ENCODE measurements around the gene COX20. TPM values are rescaled to one million over a fixed set of nuclear protein-coding genes. Genes with fewer than 3 reads are reported as not detected.

Gene COX20
- total and polyA plus RNA-seq, 2 of the 8 experiments (the other 6 are each of a cell fraction or from before 2014, with no cell fraction given) = 17.5 to 28.8 TPM

DNA sequence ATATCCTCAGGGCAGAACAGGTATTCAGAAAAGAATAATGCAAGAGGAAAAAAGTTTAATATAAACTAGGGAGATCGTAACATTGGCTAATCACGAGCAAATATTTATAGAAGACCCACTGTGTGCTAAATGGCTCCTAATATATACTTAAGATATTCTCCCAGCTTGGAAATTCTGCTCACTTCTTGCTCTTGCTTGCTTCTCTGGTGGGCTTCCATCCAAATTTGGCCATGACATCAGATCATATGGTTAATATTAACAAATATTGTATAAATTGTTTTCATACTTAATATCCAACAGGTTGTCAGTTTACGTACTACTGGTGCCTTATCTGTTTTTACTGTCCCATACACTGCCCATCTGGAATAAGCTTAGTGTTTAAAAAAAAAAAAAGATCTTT lies 1.1 kb downstream of the COX20 start:
- Histone ChIP-seq H3K4me2 (ENCODE audit: insufficient read depth in 1 of 2, low read depth in 2 of 2, low read length in 2 of 2) (peak overlapping the region; percentile 75 to 82), H2AFZ (ENCODE audit: low read length) (no peak overlapping the region), H3K27ac (ENCODE audit: low read depth, low read length) (peak overlapping the region; percentile 78; the same call in 1 of the 2 replicates), H3K79me1 (ENCODE audit: low read depth, low read length) (no peaks in the 10 kb centered on the region; the same call in 1 of the 2 replicates), H4K5ac (ENCODE audit: insufficient read length, low read depth, low read length) (no peak overlapping the region), H3K4me3 (ENCODE audit: extremely low read depth in 1 of 4, insufficient read depth in 2 of 4, low read depth in 3 of 4, low read length in 4 of 4) (peak overlapping the region; percentile 75 to 87 (median 81)), H4K91ac (replicated peaks; ENCODE audit: insufficient read length, low read length) (no peak overlapping the region), H2BK120ac (replicated peaks; ENCODE audit: low read depth, low read length) (no peak overlapping the region), H3K9ac (replicated peaks in 1 of 4; ENCODE audit: extremely low read depth in 1 of 4, low read depth in 3 of 4, low read length in 3 of 4) (peak overlapping the region in 2 of 4 experiments; percentile 79 to 97; a peak in 5 of 7 replicates), H3K23me2 (ENCODE audit: low read depth, low read length) (peaks cover 6% of the 10 kb centered on the region), H3K4me1 (replicated peaks in 1 of 4; ENCODE audit: control insufficient read depth in 3 of 4, insufficient read depth in 4 of 4, low read length in 3 of 4) (peaks cover 0 to 3% (median under 1%) of the 10 kb centered on the region in 4 experiments; a peak in 4 of 7 replicates), H4K8ac (ENCODE audit: extremely low read depth, insufficient read depth, low read length) (no peak overlapping the region), H3K36me3 (ENCODE audit: control insufficient read depth in 2 of 4, insufficient read depth in 4 of 4, low read length in 3 of 4) (peaks cover 0 to 23% (median 0%) of the 10 kb centered on the region in 4 experiments; a peak in 2 of 8 replicates), H4K20me1 (replicated peaks in 1 of 2; ENCODE audit: control insufficient read depth in 1 of 2, insufficient read depth in 2 of 2, low read length in 2 of 2) (peaks cover 4 to 6% of the 10 kb centered on the region in 2 experiments), H2BK5ac (ENCODE audit: low read depth, low read length) (no peak overlapping the region), H3K79me2 (ENCODE audit: control insufficient read depth in 1 of 2, insufficient read depth in 2 of 2, low read length in 2 of 2) (peaks cover 0 to 45% of the 10 kb centered on the region in 2 experiments; a peak in 3 of 4 replicates), H2BK12ac (ENCODE audit: low read depth, low read length) (no peak overlapping the region), H2AK5ac (ENCODE audit: low read depth, low read length) (no peak overlapping the region), H3K14ac (ENCODE audit: insufficient read length) (no peak overlapping the region), H3K9me3 (ENCODE audit: insufficient read depth in 2 of 2, low read depth in 1 of 2, low read length in 1 of 2) (no peaks in the 10 kb centered on the region), H3K18ac (ENCODE audit: extremely low read depth, low read length) (no peak overlapping the region), H3K23ac (ENCODE audit: insufficient read length) (no peak overlapping the region), H2BK20ac (ENCODE audit: low read length) (no peak overlapping the region), H2BK15ac (ENCODE audit: low read length) (no peak overlapping the region), H3K27me3 (replicated peaks in 1 of 4; ENCODE audit: control insufficient read depth in 3 of 4, extremely low read depth in 1 of 4, insufficient read depth in 3 of 4, low read length in 3 of 4) (no peaks in the 10 kb centered on the region), H3K4ac (replicated peaks; ENCODE audit: insufficient read length, low read depth, low read length) (no peak overlapping the region), H3K56ac (replicated peaks; ENCODE audit: insufficient read length, low read depth, low read length) (no peak overlapping the region)
- FAIRE-seq (no peak), DNase-seq (ENCODE audit: low read depth in 1 of 2, low spot score in 2 of 2) (no peak)
- ChIA-PET CTCF (ENCODE audit: partially characterized antibody) (interaction anchor here (0.6 to 1.2 kb wide), 5 partner anchors 11 to 377 kb away, joined by 3 read pairs; no protein-coding TSS in a partner anchor), POLR2A (ENCODE audit: partially characterized antibody) (interaction anchor here (0.6 to 18.5 kb wide), 16 partner anchors 12 to 376 kb away, joined by 3 to 677 read pairs (median 4); partner anchors contain the start of genes CATSPERE and HNRNPU)
- 24% methylated on average over 3 of the region's 3 CpGs; no CpG with 5 or more reads in 1 of the 2 experiments for WGBS, 2 experiments (ENCODE audit: extremely low coverage in 1 of 2, insufficient coverage in 1 of 2, insufficient read length in 1 of 2, insufficient replicate concordance in 2 of 2, low coverage in 1 of 2, low lambda C conversion rate in 2 of 2, missing lambda C conversion rate in 1 of 2)
- TF ChIP-seq SIRT6 (IDR thresholded peaks at IDR 0.05; ENCODE audit: low read length) (no peak), KDM5A (IDR thresholded peaks at IDR 0.05; ENCODE audit: low read length) (no peak), ZNF274 (IDR thresholded peaks at IDR 0.05; ENCODE audit: borderline replicate concordance, extremely low read depth, low read length) (no peak), TAF1 (IDR thresholded peaks at IDR 0.05; ENCODE audit: low read depth, low read length) (no peak), HDAC2 (IDR thresholded peaks at IDR 0.05; ENCODE audit: borderline replicate concordance in 1 of 2, low read depth in 2 of 2, low read length in 2 of 2) (no peak), BACH1 (IDR thresholded peaks at IDR 0.05; ENCODE audit: low read length) (no peak), CTBP2 (IDR thresholded peaks at IDR 0.05; ENCODE audit: borderline replicate concordance, insufficient read depth, insufficient read length, low read length) (no peak), TBP (IDR thresholded peaks at IDR 0.05; ENCODE audit: low read depth, low read length) (no peak), ASH2L (IDR thresholded peaks at IDR 0.05; ENCODE audit: low read length) (no peak), CBX5 (IDR thresholded peaks at IDR 0.05; ENCODE audit: low read depth, low read length) (no peak), TEAD4 (IDR thresholded peaks at IDR 0.05; ENCODE audit: low read depth, low read length) (no peak)
- TF ChIP-seq, protein P1, sequence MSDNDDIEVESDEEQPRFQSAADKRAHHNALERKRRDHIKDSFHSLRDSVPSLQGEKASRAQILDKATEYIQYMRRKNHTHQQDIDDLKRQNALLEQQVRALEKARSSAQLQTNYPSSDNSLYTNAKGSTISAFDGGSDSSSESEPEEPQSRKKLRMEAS (IDR thresholded peaks at IDR 0.05) = no peak
- TF ChIP-seq, protein P2, sequence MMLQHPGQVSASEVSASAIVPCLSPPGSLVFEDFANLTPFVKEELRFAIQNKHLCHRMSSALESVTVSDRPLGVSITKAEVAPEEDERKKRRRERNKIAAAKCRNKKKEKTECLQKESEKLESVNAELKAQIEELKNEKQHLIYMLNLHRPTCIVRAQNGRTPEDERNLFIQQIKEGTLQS (IDR thresholded peaks at IDR 0.05; ENCODE audit: insufficient read depth, low read depth, low read length) = no peak

All from H1 (cell line).